ENCODE data around the gene ZNF383.

DNA sequence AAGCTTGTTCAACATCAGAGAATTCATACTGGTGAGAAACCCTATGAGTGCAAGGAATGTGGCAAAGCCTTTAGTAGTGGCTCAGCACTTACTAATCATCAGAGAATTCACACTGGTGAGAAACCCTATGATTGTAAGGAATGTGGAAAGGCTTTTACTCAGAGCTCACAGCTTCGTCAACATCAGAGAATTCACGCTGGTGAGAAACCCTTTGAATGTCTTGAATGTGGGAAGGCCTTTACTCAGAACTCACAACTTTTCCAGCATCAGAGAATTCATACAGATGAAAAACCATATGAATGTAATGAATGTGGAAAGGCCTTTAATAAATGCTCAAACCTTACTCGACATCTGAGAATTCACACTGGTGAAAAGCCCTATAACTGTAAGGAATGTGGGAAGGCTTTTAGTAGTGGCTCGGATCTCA lies 25.2 kb downstream of the ZNF383 start:
- TF ChIP-seq, protein P1, sequence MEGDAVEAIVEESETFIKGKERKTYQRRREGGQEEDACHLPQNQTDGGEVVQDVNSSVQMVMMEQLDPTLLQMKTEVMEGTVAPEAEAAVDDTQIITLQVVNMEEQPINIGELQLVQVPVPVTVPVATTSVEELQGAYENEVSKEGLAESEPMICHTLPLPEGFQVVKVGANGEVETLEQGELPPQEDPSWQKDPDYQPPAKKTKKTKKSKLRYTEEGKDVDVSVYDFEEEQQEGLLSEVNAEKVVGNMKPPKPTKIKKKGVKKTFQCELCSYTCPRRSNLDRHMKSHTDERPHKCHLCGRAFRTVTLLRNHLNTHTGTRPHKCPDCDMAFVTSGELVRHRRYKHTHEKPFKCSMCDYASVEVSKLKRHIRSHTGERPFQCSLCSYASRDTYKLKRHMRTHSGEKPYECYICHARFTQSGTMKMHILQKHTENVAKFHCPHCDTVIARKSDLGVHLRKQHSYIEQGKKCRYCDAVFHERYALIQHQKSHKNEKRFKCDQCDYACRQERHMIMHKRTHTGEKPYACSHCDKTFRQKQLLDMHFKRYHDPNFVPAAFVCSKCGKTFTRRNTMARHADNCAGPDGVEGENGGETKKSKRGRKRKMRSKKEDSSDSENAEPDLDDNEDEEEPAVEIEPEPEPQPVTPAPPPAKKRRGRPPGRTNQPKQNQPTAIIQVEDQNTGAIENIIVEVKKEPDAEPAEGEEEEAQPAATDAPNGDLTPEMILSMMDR (IDR thresholded peaks at IDR 0.05) = no peak
- no peak for TF ChIP-seq EZH2 (IDR thresholded peaks at IDR 0.05; ENCODE audit: borderline replicate concordance, insufficient read depth, low read depth, low read length, poor library complexity, severe bottlenecking)

Measured in B cell (primary cell).